GM10248 (cell line): Measurements from ENCODE around the gene SC5D.

ENCODE experiments used
- CTCF ChIA-PET: fragments of 300-600 bp; sonication (Branson Sonifier 250); formaldehyde crosslinking; extraction: SDS; loops from one replicate; lab custom pipeline; 2021; ENCODE audit warnings: antibody characterized with exemption; lab: Yijun Ruan, JAX
- POLR2A ChIA-PET: fragments of 350-650 bp; sonication (Branson Sonifier 250); formaldehyde crosslinking; extraction: SDS; loops from one replicate; lab custom pipeline; 2020; ENCODE audit warnings: antibody characterized with exemption; lab: Yijun Ruan, JAX
- DNase-seq: peaks from one replicate; pipeline ENCODE4 v3.0.0; 2012; ENCODE audit errors: extremely low spot score
- TF ChIP-seq, protein P1 (sequence below): IDR thresholded peaks from 2 replicates; pipeline ENCODE4 v1.5.1; 2012; ENCODE audit warnings: mild to moderate bottlenecking, low read depth; ENCODE audit errors: extremely low read depth, missing control alignments, control extremely low read depth

SC5D gene

DNA sequence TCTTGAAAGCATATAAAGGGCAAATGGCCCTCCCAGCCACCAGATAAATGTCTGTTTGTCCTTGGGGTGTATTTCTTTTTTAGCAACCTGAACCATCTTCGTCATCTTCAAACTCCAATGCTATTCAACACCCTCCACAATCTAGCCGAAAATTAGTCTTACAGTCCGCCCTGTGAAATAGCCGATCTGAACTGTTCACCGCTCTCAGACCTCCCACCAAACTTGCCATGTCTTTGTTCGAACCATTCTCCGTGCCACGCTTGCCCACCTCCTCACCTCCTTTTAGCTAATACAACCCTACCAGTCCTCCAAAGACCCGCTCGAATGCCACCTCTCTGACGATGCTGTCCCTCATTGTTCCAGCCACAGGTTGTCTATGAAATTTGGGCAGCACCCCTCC lies 46.0 kb downstream of the SC5D start:
- no peak for DNase-seq
- TF ChIP-seq, protein P1, sequence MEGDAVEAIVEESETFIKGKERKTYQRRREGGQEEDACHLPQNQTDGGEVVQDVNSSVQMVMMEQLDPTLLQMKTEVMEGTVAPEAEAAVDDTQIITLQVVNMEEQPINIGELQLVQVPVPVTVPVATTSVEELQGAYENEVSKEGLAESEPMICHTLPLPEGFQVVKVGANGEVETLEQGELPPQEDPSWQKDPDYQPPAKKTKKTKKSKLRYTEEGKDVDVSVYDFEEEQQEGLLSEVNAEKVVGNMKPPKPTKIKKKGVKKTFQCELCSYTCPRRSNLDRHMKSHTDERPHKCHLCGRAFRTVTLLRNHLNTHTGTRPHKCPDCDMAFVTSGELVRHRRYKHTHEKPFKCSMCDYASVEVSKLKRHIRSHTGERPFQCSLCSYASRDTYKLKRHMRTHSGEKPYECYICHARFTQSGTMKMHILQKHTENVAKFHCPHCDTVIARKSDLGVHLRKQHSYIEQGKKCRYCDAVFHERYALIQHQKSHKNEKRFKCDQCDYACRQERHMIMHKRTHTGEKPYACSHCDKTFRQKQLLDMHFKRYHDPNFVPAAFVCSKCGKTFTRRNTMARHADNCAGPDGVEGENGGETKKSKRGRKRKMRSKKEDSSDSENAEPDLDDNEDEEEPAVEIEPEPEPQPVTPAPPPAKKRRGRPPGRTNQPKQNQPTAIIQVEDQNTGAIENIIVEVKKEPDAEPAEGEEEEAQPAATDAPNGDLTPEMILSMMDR: no peak
- POLR2A ChIA-PET: no interaction called here
- CTCF ChIA-PET: interaction anchor here (1.4 to 2.7 kb wide), 3 partner anchors 9 to 97 kb away, joined by 3 to 11 read pairs (median 4); no protein-coding TSS in a partner anchor

DNA sequence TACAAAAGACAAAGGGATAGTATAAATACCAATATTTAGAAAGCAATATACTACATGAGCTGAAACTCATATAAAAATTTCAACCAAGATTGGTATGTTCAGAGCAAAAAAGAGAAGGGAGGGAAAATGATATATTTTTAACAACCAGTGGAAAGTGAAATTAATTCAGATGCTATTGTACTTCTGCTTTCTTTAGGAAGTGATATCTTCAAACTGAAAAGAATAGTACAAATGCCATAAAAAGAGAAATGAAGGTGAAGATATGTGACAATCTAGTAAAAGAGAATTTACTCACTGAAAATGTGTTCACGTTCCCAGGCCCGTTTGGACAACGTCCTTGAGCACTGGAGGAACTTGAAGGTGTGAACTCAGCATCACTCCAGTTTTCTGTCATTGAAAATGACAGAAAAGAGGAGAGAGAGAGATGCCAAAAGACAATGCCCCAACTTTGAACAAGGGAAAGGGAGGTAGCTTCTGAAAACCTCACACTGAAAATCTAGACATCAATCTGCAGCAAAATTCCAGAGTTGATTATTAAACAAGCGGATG lies 47.5 kb downstream of the SC5D start:
- ChIA-PET POLR2A (no interaction called here), CTCF (interaction anchor here (0.6 to 2.7 kb wide), 3 partner anchors 13 to 251 kb away, joined by 3 to 11 read pairs (median 3); no protein-coding TSS in a partner anchor)
- TF ChIP-seq, protein P1: no peak
- no peak for DNase-seq

DNA sequence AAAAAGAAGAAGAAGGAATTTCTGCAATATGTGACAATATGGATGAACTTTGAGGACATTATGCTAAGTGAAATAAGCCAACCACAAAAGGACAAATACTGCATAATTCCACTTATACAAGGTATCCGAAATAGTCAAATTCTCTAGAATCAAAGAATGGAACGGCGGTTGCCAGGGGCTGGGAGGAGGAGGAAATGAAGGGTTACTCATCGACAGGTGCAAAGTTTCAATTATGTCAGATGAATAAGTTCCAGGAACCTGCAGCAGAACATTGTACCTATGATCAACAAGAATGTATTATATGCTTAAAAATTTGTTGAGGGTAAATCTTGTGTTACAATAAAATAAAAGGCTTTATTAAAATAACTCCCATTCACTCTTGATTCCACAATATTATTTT lies 49.0 kb downstream of the SC5D start:
- CTCF ChIA-PET: interaction anchor here (1.0 kb wide), 1 partner anchor 13 kb away, joined by 3 read pairs; no protein-coding TSS in a partner anchor
- POLR2A ChIA-PET: no interaction called here
- no peak for DNase-seq
- TF ChIP-seq, protein P1: no peak

DNA sequence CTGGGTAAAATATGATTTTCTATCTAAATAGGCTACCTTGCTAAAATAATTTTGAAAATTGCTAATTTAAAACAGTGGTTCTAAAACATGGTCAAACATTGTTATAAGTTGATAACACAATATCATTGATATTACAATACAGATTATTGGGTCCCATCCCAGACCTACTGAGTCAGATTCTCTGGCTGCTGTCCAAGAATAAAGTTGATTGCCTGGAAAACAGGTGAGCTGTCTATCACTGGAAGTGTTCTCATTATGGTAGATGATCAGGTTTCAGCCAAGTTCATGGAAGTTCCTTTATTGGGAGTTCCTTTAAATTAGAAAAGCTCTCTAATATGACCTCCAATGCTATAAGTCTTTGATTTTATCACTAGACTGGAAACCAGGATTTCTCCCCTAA lies 52.3 kb downstream of the SC5D start:
- TF ChIP-seq, protein P1: no peak
- ChIA-PET POLR2A (no interaction called here), CTCF (interaction anchor here (0.8 to 1.8 kb wide), 6 partner anchors 9 to 246 kb away, joined by 3 to 4 read pairs (median 3); no protein-coding TSS in a partner anchor)
- DNase-seq: no peak

DNA sequence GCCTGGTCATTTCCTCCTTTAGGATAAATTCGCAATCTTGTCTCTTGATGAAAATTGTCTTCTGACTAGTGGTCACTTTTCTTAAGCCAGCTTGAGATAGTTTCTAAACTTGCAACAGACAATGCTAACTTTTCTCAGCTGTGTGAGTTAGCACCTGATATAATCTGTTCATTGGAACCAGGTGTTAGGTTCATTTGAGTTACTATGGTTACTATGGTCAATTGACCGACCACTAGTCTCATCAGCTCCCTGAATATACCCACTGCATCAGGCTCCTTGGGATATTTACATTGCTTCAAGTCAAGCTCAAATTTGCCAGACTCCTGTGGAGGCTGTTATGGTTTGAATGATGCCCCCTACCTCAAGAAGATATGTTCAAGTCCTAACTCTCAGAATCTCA lies 54.5 kb downstream of the SC5D start:
- TF ChIP-seq, protein P1: no peak
- DNase-seq: no peak
- POLR2A ChIA-PET: no interaction called here
- CTCF ChIA-PET: interaction anchor here (1.6 kb wide), 1 partner anchor 9 kb away, joined by 4 read pairs; no protein-coding TSS in a partner anchor

DNA sequence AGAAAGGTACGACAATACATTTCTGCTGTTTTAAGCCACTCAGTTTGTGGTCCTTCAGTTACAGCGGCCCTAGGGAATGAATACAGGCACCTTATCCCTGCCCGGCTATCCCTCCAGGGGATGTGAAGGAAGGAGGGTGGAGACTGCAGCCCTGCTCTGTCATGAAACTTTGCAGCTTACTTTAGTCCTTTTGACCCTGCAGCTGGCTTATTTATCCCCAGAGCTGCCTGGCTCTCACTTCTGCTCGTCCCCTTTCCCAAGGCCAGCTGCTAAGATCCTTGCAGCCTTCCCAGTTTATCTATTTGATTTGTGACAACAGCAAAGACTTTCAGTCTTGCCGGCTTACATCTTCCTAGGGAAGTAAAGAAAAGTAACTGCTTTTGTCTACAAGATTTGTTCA lies 55.2 kb downstream of the SC5D start:
- POLR2A ChIA-PET: no interaction called here
- TF ChIP-seq, protein P1: no peak
- CTCF ChIA-PET: interaction anchor here (0.8 to 1.6 kb wide), 3 partner anchors 10 to 19 kb away, joined by 3 to 4 read pairs (median 3); no protein-coding TSS in a partner anchor
- no peak for DNase-seq
